Neural crest cell (in vitro differentiated cells): Measurements from ENCODE around the gene NHSL2. TPM values are rescaled to one million over a fixed set of nuclear protein-coding genes. Genes with fewer than 3 reads are reported as not detected.

Source experiments
- DNase-seq: peaks from one replicate; pipeline ENCODE4 v3.0.0; 2021; ENCODE audit warnings: low read depth, mixed read lengths, low spot score
- H3K27ac Mint-ChIP-seq: one replicate; pipeline ENCODE4 v1.8.0; 2021; ENCODE audit warnings: mild to moderate bottlenecking, mixed read lengths; ENCODE audit not compliant: unreplicated experiment
- H3K27me3 Mint-ChIP-seq: 2 replicates; pipeline ENCODE4 v1.8.0; 2021; ENCODE audit warnings: low read depth, mild to moderate bottlenecking, mixed read lengths
- H3K36me3 Mint-ChIP-seq: 2 replicates; pipeline ENCODE4 v1.8.0; 2021; ENCODE audit warnings: low read depth, mild to moderate bottlenecking, mixed read lengths
- H3K4me1 Mint-ChIP-seq: 2 replicates; pipeline ENCODE4 v1.8.0; 2021; ENCODE audit warnings: mixed read lengths
- H3K4me3 Mint-ChIP-seq: one replicate; pipeline ENCODE4 v1.8.0; 2021; ENCODE audit warnings: mild to moderate bottlenecking, mixed read lengths
- H3K9me3 Mint-ChIP-seq: 2 replicates; pipeline ENCODE4 v1.8.0; 2021; ENCODE audit warnings: mixed read lengths
- CTCF ChIP-seq: fragments of 200-600 bp; sonication (generic); conservative IDR thresholded peaks from 2 replicates; pipeline ENCODE4 v1.5.0; 2021; ENCODE audit warnings: antibody characterized with exemption, mild to moderate bottlenecking
- total RNA-seq: library from RNA; stranded (reverse); gene quantifications from 2 replicates; pipeline ENCODE4 v1.2.1, GENCODE V29; 2021

The NHSL2 gene
- total RNA-seq, 1 donor from 2014 or later: 9.9 TPM

- no peak overlapping the region for H3K4me3 Mint-ChIP-seq
- peaks cover 43% of the 10 kb centered on the region for H3K4me1 Mint-ChIP-seq
- no peaks in the 10 kb centered on the region for H3K36me3 Mint-ChIP-seq
- no peaks in the 10 kb centered on the region for H3K27me3 Mint-ChIP-seq
- H3K27ac Mint-ChIP-seq: no peak overlapping the region
- H3K9me3 Mint-ChIP-seq: no peaks in the 10 kb centered on the region
- peak; percentile 37 for DNase-seq
- no peak for TF ChIP-seq CTCF
Observed at GRCh38 chrX:72060196-72060920, 149.7 kb downstream of the NHSL2 start.

GRCh38 chrX:72060921-72061490 is 150.4 kb downstream of the NHSL2 start:
- no peak for TF ChIP-seq CTCF
- H3K27ac Mint-ChIP-seq: no peak overlapping the region
- no peaks in the 10 kb centered on the region for H3K27me3 Mint-ChIP-seq
- no peak for DNase-seq
- H3K9me3 Mint-ChIP-seq: no peaks in the 10 kb centered on the region
- no peak overlapping the region for H3K4me3 Mint-ChIP-seq
- peaks cover 42% of the 10 kb centered on the region for H3K4me1 Mint-ChIP-seq
- peaks cover 3% of the 10 kb centered on the region for H3K36me3 Mint-ChIP-seq

GRCh38 chrX:72062916-72063315 is 152.3 kb downstream of the NHSL2 start:
- no peak overlapping the region for H3K27ac Mint-ChIP-seq
- peaks cover 33% of the 10 kb centered on the region for H3K4me1 Mint-ChIP-seq
- TF ChIP-seq CTCF: no peak
- H3K36me3 Mint-ChIP-seq: peaks cover 3% of the 10 kb centered on the region
- H3K9me3 Mint-ChIP-seq: no peaks in the 10 kb centered on the region
- no peak for DNase-seq
- H3K4me3 Mint-ChIP-seq: no peak overlapping the region
- H3K27me3 Mint-ChIP-seq: no peaks in the 10 kb centered on the region

GRCh38 chrX:72069350-72070160 is 158.9 kb downstream of the NHSL2 start:
- peaks cover 3% of the 10 kb centered on the region for H3K36me3 Mint-ChIP-seq
- H3K9me3 Mint-ChIP-seq: peaks cover 4% of the 10 kb centered on the region
- peaks cover 14% of the 10 kb centered on the region for H3K4me1 Mint-ChIP-seq
- no peak for DNase-seq
- no peak overlapping the region for H3K4me3 Mint-ChIP-seq
- H3K27me3 Mint-ChIP-seq: no peaks in the 10 kb centered on the region
- no peak overlapping the region for H3K27ac Mint-ChIP-seq
- TF ChIP-seq CTCF: no peak

GRCh38 chrX:72071213-72071612 is 160.6 kb downstream of the NHSL2 start:
- Mint-ChIP-seq H3K4me1 (peaks cover 14% of the 10 kb centered on the region), H3K27me3 (no peaks in the 10 kb centered on the region), H3K36me3 (no peaks in the 10 kb centered on the region), H3K27ac (no peak overlapping the region), H3K4me3 (no peak overlapping the region), H3K9me3 (peaks cover 4% of the 10 kb centered on the region)
- no peak for TF ChIP-seq CTCF
- no peak for DNase-seq
